ENCODE measurements around the gene MACROH2A1.

GRCh38 chr5:135382106-135382790 is 16.8 kb downstream of the MACROH2A1 start:
- TF ChIP-seq CSDC2 (CRISPR knock-in tag; IDR thresholded peaks at IDR 0.05): no peak
- no peak for TF ChIP-seq RARB (CRISPR knock-in tag; IDR thresholded peaks at IDR 0.05)
- TF ChIP-seq TSHZ2 (CRISPR knock-in tag; IDR thresholded peaks at IDR 0.05): no peak
- no peak for TF ChIP-seq ISL1 (CRISPR knock-in tag; IDR thresholded peaks at IDR 0.05)
- no peak for TF ChIP-seq OSR1 (CRISPR knock-in tag; IDR thresholded peaks at IDR 0.05)
- no peak for TF ChIP-seq ZNF565 (CRISPR knock-in tag; conservative IDR thresholded peaks at IDR 0.05; ENCODE audit: low read depth)
- TF ChIP-seq PATZ1 (CRISPR knock-in tag; IDR thresholded peaks at IDR 0.05; ENCODE audit: borderline replicate concordance): no peak
- TF ChIP-seq POU6F1 (CRISPR knock-in tag; IDR thresholded peaks at IDR 0.05; ENCODE audit: borderline replicate concordance, low read depth): no peak
- no peak for TF ChIP-seq TCF4 (CRISPR knock-in tag; IDR thresholded peaks at IDR 0.05; ENCODE audit: borderline replicate concordance)
- TF ChIP-seq ZFP3 (CRISPR knock-in tag; IDR thresholded peaks at IDR 0.05): no peak
- no peak for TF ChIP-seq SNAI2 (CRISPR knock-in tag; IDR thresholded peaks at IDR 0.05)
- TF ChIP-seq ZNF70 (CRISPR knock-in tag; IDR thresholded peaks at IDR 0.05): no peak
- no peak for TF ChIP-seq ZNF8 (CRISPR knock-in tag; IDR thresholded peaks at IDR 0.05)

Measured in SK-N-SH treated with all-trans-retinoic acid at 6 μM for 48 hours (cell line).